Gastroesophageal sphincter (tissue), 3 donors: ENCODE data around the gene GPALPP1.

Source experiments
- POLR2A ChIP-seq, 2 donors: fragments of 450-650 bp; IDR thresholded peaks; one replicate each; pipeline ENCODE4 v1.6.1; 2017; ENCODE audit warnings: antibody characterized with exemption in 2 of 2, mild to moderate bottlenecking in 2 of 2, moderate library complexity in 1 of 2
- TF ChIP-seq, protein P1 (sequence below), 4 experiments: fragments of 200-600 bp in 2 of 4; fragments of 450-650 bp in 2 of 4; sonication (generic) in 1 of 4; IDR thresholded peaks; one replicate each; pipeline ENCODE4 v1.5.1; 2017 to 2019; ENCODE audit warnings: antibody characterized with exemption in 4 of 4, mild to moderate bottlenecking in 2 of 4, moderate library complexity in 2 of 4

- TF ChIP-seq POLR2A (IDR thresholded peaks at IDR 0.05) = no peak
- TF ChIP-seq, protein P1, sequence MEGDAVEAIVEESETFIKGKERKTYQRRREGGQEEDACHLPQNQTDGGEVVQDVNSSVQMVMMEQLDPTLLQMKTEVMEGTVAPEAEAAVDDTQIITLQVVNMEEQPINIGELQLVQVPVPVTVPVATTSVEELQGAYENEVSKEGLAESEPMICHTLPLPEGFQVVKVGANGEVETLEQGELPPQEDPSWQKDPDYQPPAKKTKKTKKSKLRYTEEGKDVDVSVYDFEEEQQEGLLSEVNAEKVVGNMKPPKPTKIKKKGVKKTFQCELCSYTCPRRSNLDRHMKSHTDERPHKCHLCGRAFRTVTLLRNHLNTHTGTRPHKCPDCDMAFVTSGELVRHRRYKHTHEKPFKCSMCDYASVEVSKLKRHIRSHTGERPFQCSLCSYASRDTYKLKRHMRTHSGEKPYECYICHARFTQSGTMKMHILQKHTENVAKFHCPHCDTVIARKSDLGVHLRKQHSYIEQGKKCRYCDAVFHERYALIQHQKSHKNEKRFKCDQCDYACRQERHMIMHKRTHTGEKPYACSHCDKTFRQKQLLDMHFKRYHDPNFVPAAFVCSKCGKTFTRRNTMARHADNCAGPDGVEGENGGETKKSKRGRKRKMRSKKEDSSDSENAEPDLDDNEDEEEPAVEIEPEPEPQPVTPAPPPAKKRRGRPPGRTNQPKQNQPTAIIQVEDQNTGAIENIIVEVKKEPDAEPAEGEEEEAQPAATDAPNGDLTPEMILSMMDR (IDR thresholded peaks at IDR 0.05) = no peak
Measured at GRCh38 chr13:45060062-45060461, 70.7 kb downstream of the GPALPP1 start.
